Ovary (tissue), 3 donors: ENCODE results near the gene RRP8.

Experiments used
- EP300 ChIP-seq: sonication (generic); formaldehyde crosslinking; IDR thresholded peaks from one replicate; pipeline ENCODE4 v1.6.1; 2017; ENCODE audit warnings: antibody characterized with exemption
- POLR2A ChIP-seq: fragments of 450-650 bp; IDR thresholded peaks from one replicate; pipeline ENCODE4 v1.6.1; 2017; ENCODE audit warnings: antibody characterized with exemption, mild to moderate bottlenecking, moderate library complexity
- TF ChIP-seq, protein P1 (sequence below), 3 donors: fragments of 450-650 bp in 2 of 3; fragments of 200-600 bp in 1 of 3; IDR thresholded peaks; one replicate each; pipeline versions ENCODE4 v1.5.1 to v1.8.0; 2016 to 2022; ENCODE audit warnings: antibody characterized with exemption in 3 of 3, mild to moderate bottlenecking in 1 of 3
- donor health status: DM: no; HTN: no; CAD: no.

DNA sequence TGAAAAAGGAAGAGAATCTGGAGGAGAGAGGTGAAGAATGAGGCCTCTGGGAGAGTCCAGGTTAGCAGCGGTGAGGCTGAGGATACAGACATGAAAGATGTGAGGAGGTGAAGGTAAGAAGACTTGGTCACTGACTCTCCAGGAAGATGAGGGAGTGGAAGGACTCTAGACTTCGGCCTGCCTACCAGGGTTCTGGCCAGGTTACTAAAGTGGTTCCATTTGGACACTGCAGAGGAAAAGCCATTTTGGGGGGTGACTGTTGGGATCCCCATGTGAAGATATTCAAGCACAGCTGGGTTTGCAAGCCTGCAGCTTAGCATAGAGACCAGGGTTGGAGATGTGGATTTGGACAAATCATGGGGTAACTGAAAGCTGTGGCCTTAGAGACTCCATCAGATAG is 44.4 kb upstream of the RRP8 start:
- TF ChIP-seq, protein P1, sequence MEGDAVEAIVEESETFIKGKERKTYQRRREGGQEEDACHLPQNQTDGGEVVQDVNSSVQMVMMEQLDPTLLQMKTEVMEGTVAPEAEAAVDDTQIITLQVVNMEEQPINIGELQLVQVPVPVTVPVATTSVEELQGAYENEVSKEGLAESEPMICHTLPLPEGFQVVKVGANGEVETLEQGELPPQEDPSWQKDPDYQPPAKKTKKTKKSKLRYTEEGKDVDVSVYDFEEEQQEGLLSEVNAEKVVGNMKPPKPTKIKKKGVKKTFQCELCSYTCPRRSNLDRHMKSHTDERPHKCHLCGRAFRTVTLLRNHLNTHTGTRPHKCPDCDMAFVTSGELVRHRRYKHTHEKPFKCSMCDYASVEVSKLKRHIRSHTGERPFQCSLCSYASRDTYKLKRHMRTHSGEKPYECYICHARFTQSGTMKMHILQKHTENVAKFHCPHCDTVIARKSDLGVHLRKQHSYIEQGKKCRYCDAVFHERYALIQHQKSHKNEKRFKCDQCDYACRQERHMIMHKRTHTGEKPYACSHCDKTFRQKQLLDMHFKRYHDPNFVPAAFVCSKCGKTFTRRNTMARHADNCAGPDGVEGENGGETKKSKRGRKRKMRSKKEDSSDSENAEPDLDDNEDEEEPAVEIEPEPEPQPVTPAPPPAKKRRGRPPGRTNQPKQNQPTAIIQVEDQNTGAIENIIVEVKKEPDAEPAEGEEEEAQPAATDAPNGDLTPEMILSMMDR (IDR thresholded peaks at IDR 0.05): no peak
- no peak for TF ChIP-seq EP300
- TF ChIP-seq POLR2A: no peak
